A549 (cell line): ENCODE results near the gene SFT2D2. TPM values are rescaled to one million over a fixed set of nuclear protein-coding genes. Genes with fewer than 3 reads are reported as not detected.

Experiments
- ATAC-seq, 2 experiments: fragments of 200-7000 bp in 1 of 2; fragments of >200 bp in 1 of 2; cut with Nextera tagmentation in 1 of 2; cut with Tn5 transposase in 1 of 2; 3 replicates each; pipeline versions ENCODE4 v1.8.0 to v1.9.1; 2018 to 2020; ENCODE audit warnings: mild to moderate bottlenecking in 1 of 2, moderate library complexity in 1 of 2
- CTCF ChIA-PET: fragments of 300-600 bp; sonication (Branson Sonifier 250); formaldehyde crosslinking; extraction: SDS; loops from one replicate; lab custom pipeline; 2021; ENCODE audit warnings: antibody characterized with exemption, inconsistent platforms; lab: Yijun Ruan, JAX
- POLR2A ChIA-PET: fragments of 350-600 bp; formaldehyde crosslinking; extraction: SDS; loops from one replicate; lab custom pipeline; 2021; ENCODE audit warnings: antibody characterized with exemption, inconsistent platforms; lab: Yijun Ruan, JAX
- DNase-seq, 2 experiments: peaks; one replicate each; pipeline versions ENCODE4 v3.0.0 to v3.0.0-alpha.2; 2011 to 2016; ENCODE audit warnings: low read depth in 1 of 2, low spot score in 1 of 2
- FAIRE-seq: peaks from 2 replicates; lab custom pipeline; 2011; peaks lifted over from hg19 to GRCh38; lab: Jason Lieb, UNC
- H3K27ac ChIP-seq, 2 experiments: fragments of >200 bp; sonication (Bioruptor Twin); formaldehyde crosslinking; 3 replicates each; pipeline ENCODE4 v1.5.1; 2016 to 2017
- H3K4me1 ChIP-seq: fragments of >200 bp; sonication (Bioruptor Twin); formaldehyde crosslinking; 3 replicates; pipeline ENCODE4 v1.6.1; 2016
- H3K4me2 ChIP-seq: fragments of >200 bp; sonication (Bioruptor Twin); formaldehyde crosslinking; 3 replicates; pipeline ENCODE4 v1.6.1; 2016
- H3K4me3 ChIP-seq: fragments of >200 bp; sonication (Bioruptor Twin); formaldehyde crosslinking; 3 replicates; pipeline ENCODE4 v1.5.1; 2016
- H3K9me3 ChIP-seq: fragments of >200 bp; sonication (Bioruptor Twin); formaldehyde crosslinking; 3 replicates; pipeline ENCODE4 v1.6.1; 2016
- ATOH8 ChIP-seq: fragments of 250-450 bp; sonication (Bioruptor Pico); IDR thresholded peaks from 2 replicates; pipeline ENCODE4 v1.5.0; 2020; ENCODE audit warnings: low read depth, mild to moderate bottlenecking, moderate library complexity
- BHLHE40 ChIP-seq: IDR thresholded peaks from 2 replicates; pipeline ENCODE4 v1.6.1; 2012; ENCODE audit warnings: low read depth, low read length, inconsistent platforms
- CBX8 ChIP-seq: fragments of 200-600 bp; sonication (generic); IDR thresholded peaks from 2 replicates; pipeline ENCODE4 v1.6.1; 2016
- CEBPB ChIP-seq, 2 experiments: fragments of >200 bp in 1 of 2; sonication (Bioruptor Twin) in 1 of 2; formaldehyde crosslinking in 1 of 2; IDR thresholded peaks; 2 replicates each; pipeline ENCODE4 v1.6.1; 2012 to 2016
- CHD2 ChIP-seq: fragments of 150-350 bp; IDR thresholded peaks from 2 replicates; pipeline ENCODE4 v1.6.1; 2014; ENCODE audit warnings: low read length; ENCODE audit not compliant: partially characterized antibody
- CTCF ChIP-seq: fragments of >200 bp; sonication (Bioruptor Twin); formaldehyde crosslinking; IDR thresholded peaks from 3 replicates; pipeline ENCODE4 v1.5.1; 2016
- EHMT2 ChIP-seq: fragments of 200-600 bp; sonication (generic); IDR thresholded peaks from 2 replicates; pipeline ENCODE4 v1.6.1; 2016; ENCODE audit warnings: antibody characterized with exemption, low read depth, mild to moderate bottlenecking, moderate library complexity
- HMGXB4 ChIP-seq: fragments of 250-450 bp; sonication (Bioruptor Pico); IDR thresholded peaks from 2 replicates; pipeline ENCODE4 v1.5.0; 2021; ENCODE audit warnings: mild to moderate bottlenecking, moderate library complexity, borderline replicate concordance
- HOXB5 ChIP-seq: fragments of 250-450 bp; sonication (Bioruptor Pico); IDR thresholded peaks from 2 replicates; pipeline ENCODE4 v1.5.0; 2020; ENCODE audit warnings: mild to moderate bottlenecking, moderate library complexity
- KDM1A ChIP-seq: fragments of 200-600 bp; sonication (generic); IDR thresholded peaks from 2 replicates; pipeline ENCODE4 v1.6.1; 2016; ENCODE audit warnings: low read depth, mild to moderate bottlenecking
- MAFK ChIP-seq: fragments of 450-650 bp; IDR thresholded peaks from 2 replicates; pipeline ENCODE4 v1.6.1; 2014; ENCODE audit not compliant: partially characterized antibody
- MAX ChIP-seq: IDR thresholded peaks from 2 replicates; pipeline ENCODE4 v1.6.1; 2012
- MAZ ChIP-seq: fragments of 150-350 bp; IDR thresholded peaks from 2 replicates; pipeline ENCODE4 v1.6.1; 2014; ENCODE audit warnings: antibody characterized with exemption, low read depth, low read length, borderline replicate concordance
- MYC ChIP-seq: IDR thresholded peaks from 2 replicates; pipeline ENCODE4 v1.6.1; 2012; ENCODE audit warnings: mild to moderate bottlenecking, inconsistent platforms, low read length, improper control_type of control experiment, borderline replicate concordance
- NFE2L2 ChIP-seq: fragments of 150-350 bp; conservative IDR thresholded peaks from 2 replicates; pipeline ENCODE4 v1.6.1; 2014; ENCODE audit warnings: low read length
- REST ChIP-seq: fragments of 200-600 bp; sonication (generic); IDR thresholded peaks from 2 replicates; pipeline ENCODE4 v1.6.1; 2016; ENCODE audit warnings: antibody characterized with exemption, mild to moderate bottlenecking, moderate library complexity
- SMC3 ChIP-seq: fragments of >200 bp; sonication (Bioruptor Twin); formaldehyde crosslinking; IDR thresholded peaks from 3 replicates; pipeline ENCODE4 v1.6.1; 2018; ENCODE audit warnings: inconsistent platforms
- SREBF2 ChIP-seq: fragments of 450-650 bp; IDR thresholded peaks from 2 replicates; pipeline ENCODE4 v1.6.1; 2014; ENCODE audit warnings: mild to moderate bottlenecking, moderate library complexity
- USF2 ChIP-seq: fragments of 450-650 bp; IDR thresholded peaks from 2 replicates; pipeline ENCODE4 v1.6.1; 2014; ENCODE audit warnings: antibody characterized with exemption
- ZFP36 ChIP-seq: fragments of 450-650 bp; IDR thresholded peaks from 2 replicates; pipeline ENCODE4 v1.6.1; 2014; ENCODE audit warnings: borderline replicate concordance; ENCODE audit not compliant: partially characterized antibody
- ZNF302 ChIP-seq: fragments of 250-450 bp; sonication (Bioruptor Pico); IDR thresholded peaks from 2 replicates; pipeline ENCODE4 v1.9.0; 2021; ENCODE audit warnings: inconsistent platforms, mild to moderate bottlenecking, moderate library complexity
- ZSCAN20 ChIP-seq: fragments of 250-450 bp; sonication (Bioruptor Pico); IDR thresholded peaks from 2 replicates; pipeline ENCODE4 v1.8.0; 2022; ENCODE audit warnings: mild to moderate bottlenecking, moderate library complexity
- WGBS: methylation state at CpG from one replicate; pipeline ENCODE4 v1.1.6; 2017; ENCODE audit errors: missing lambda C conversion rate; 5-methylcytosine and 5-hydroxymethylcytosine counted together
- polyA plus RNA-seq, 4 experiments: library from polyadenylated mRNA; depleted of rRNA in 3 of 4; stranded (reverse); fragments of >200 nt; fragmentation: RNase III in 1 of 4; extraction: RNeasy Plus Mini Kit Qiagen cat#74134 plus additional on column Dnase treatment in 1 of 4; gene quantifications; 2 replicates in 3 of 4; 3 replicates in 1 of 4; pipeline ENCODE4 v1.2.3, GENCODE V29; 2011 to 2017

SFT2D2 gene
- polyA plus RNA-seq, 2 of the 4 experiments (the other 2 are of a cell fraction): 12.8 to 40.1 TPM

- Histone ChIP-seq H3K9me3 (no peaks in the 10 kb centered on the region), H3K4me1 (no peaks in the 10 kb centered on the region), H3K27ac (no peak overlapping the region), H3K4me2 (no peak overlapping the region), H3K4me3 (no peak overlapping the region)
- ChIA-PET CTCF (interaction anchor here (1.1 to 1.2 kb wide), 2 partner anchors 58 to 79 kb away, joined by 4 to 5 read pairs; no protein-coding TSS in a partner anchor), POLR2A (no interaction called here)
- ATAC-seq: no peak
- no peak for DNase-seq
- 90% methylated on average over 7 of the region's 7 CpGs for WGBS
- TF ChIP-seq ATOH8 (CRISPR knock-in tag): no peak
- TF ChIP-seq MYC: no peak
- TF ChIP-seq CBX8: no peak
- no peak for TF ChIP-seq MAX
- no peak for TF ChIP-seq ZFP36
- no peak for FAIRE-seq
Observed at GRCh38 chr1:168264296-168264695, 38.5 kb downstream of the SFT2D2 start.

GRCh38 chr1:168265596-168265995, 39.8 kb downstream of the SFT2D2 start:
- Histone ChIP-seq H3K4me3 (no peak overlapping the region), H3K4me1 (no peaks in the 10 kb centered on the region), H3K4me2 (no peak overlapping the region), H3K27ac (no peak overlapping the region), H3K9me3 (no peaks in the 10 kb centered on the region)
- no peak for TF ChIP-seq SREBF2
- no peak for TF ChIP-seq KDM1A
- no peak for TF ChIP-seq ZSCAN20 (CRISPR knock-in tag)
- no peak for TF ChIP-seq BHLHE40
- no peak for TF ChIP-seq EHMT2
- no peak for TF ChIP-seq USF2
- TF ChIP-seq NFE2L2: no peak
- no peak for TF ChIP-seq HOXB5 (CRISPR knock-in tag)
- TF ChIP-seq CHD2: no peak
- no peak for TF ChIP-seq HMGXB4 (CRISPR knock-in tag)
- no peak for TF ChIP-seq MAZ
- TF ChIP-seq REST: no peak
- no peak for TF ChIP-seq SMC3
- no peak for TF ChIP-seq CEBPB (IDR thresholded peaks at IDR 0.05)
- no peak for TF ChIP-seq ZNF302 (CRISPR knock-in tag)
- TF ChIP-seq MAFK: no peak
- no peak for TF ChIP-seq CTCF
- WGBS: 90% methylated on average over 1 of the region's 1 CpG
- CTCF ChIA-PET: interaction anchor here (1.0 kb wide), 1 partner anchor 13 kb away, joined by 4 read pairs; no protein-coding TSS in a partner anchor
- no peak for FAIRE-seq
- no peak for ATAC-seq
- POLR2A ChIA-PET: no interaction called here
- no peak for DNase-seq
